Kidney (tissue), 14 donors: ENCODE data around the gene CLEC7A. TPM values are rescaled to one million over a fixed set of nuclear protein-coding genes. Genes with fewer than 3 reads are reported as not detected.

ENCODE experiments used
- DNase-seq, 5 donors: peaks; one replicate each; pipeline ENCODE4 v3.0.0-alpha.2; 2013 to 2020
- FAIRE-seq: peaks from 2 replicates; lab custom pipeline; 2012; peaks lifted over from hg19 to GRCh38; lab: Jason Lieb, UNC
- H3K27ac ChIP-seq, 2 donors: one replicate each; pipeline ENCODE4 v1.7.0; 2013; ENCODE audit warnings: low read depth in 2 of 2, low read length in 2 of 2, inconsistent platforms in 1 of 2
- H3K27me3 ChIP-seq: one replicate; pipeline ENCODE4 v1.7.1; 2013; ENCODE audit warnings: low read length, inconsistent platforms; ENCODE audit not compliant: control insufficient read depth, insufficient read depth
- H3K36me3 ChIP-seq, 3 donors: one replicate each; pipeline versions ENCODE4 v1.7.0 to v1.7.1; 2013; ENCODE audit warnings: low read length in 3 of 3, control low read depth in 1 of 3, inconsistent platforms in 1 of 3; ENCODE audit not compliant: insufficient read depth in 3 of 3, control insufficient read depth in 2 of 3
- H3K4me1 ChIP-seq, 3 donors: one replicate each; pipeline versions ENCODE4 v1.7.0 to v1.7.1; 2013; ENCODE audit warnings: low read length in 3 of 3, inconsistent platforms in 1 of 3, low read depth in 1 of 3; ENCODE audit not compliant: control insufficient read depth in 2 of 3, insufficient read depth in 2 of 3
- H3K4me3 ChIP-seq, 3 donors: one replicate each; pipeline versions ENCODE4 v1.7.0 to v1.8.1; 2013; ENCODE audit warnings: low read length in 3 of 3, control low read depth in 1 of 3, inconsistent platforms in 1 of 3
- H3K9ac ChIP-seq, 3 donors: one replicate each; pipeline versions ENCODE4 v1.7.0 to v1.7.1; 2013; ENCODE audit warnings: low read length in 3 of 3, control low read depth in 1 of 3, inconsistent platforms in 1 of 3
- H3K9me3 ChIP-seq, 3 donors: one replicate each; pipeline versions ENCODE4 v1.7.0 to v1.7.1; 2013; ENCODE audit warnings: low read length in 3 of 3, control low read depth in 1 of 3, inconsistent platforms in 1 of 3; ENCODE audit not compliant: control insufficient read depth in 2 of 3, insufficient read depth in 1 of 3
- CTCF ChIP-seq: IDR thresholded peaks from 3 replicates; pipeline ENCODE4 v1.5.1; 2012; ENCODE audit warnings: mild to moderate bottlenecking, moderate library complexity, borderline replicate concordance; ENCODE audit not compliant: insufficient read depth; ENCODE audit errors: extremely low read depth
- intact Hi-C: fragments of 100-400 bp; cut with DNase I; formaldehyde crosslinking; loops from one replicate; pipeline ENCODE4 v1.11.1; 2022
- polyA plus RNA-seq: library from polyadenylated mRNA; stranded (reverse); fragments of 350-450 nt; fragmentation: Illumina TruSeq; extraction: RNeasy Lipid Tissue Mini Kit (QIAGEN cat#74804); gene quantifications from one replicate; pipeline ENCODE4 v1.2.3, GENCODE V29; 2014; ENCODE audit warnings: low read depth, low replicate concordance; ENCODE audit not compliant: insufficient read depth
- total RNA-seq: library from RNA; stranded (reverse); fragmentation: NEBNext Ultra II Directional; extraction: Animal tissue kit (Norgen Biotek cat#: 25700); gene quantifications from one replicate; pipeline ENCODE4 v1.2.1, GENCODE V29; 2021
- donor health status: control.
- donor health status: control.
- donor health status: control.
- donor health status: control.
- donor health status: control.
- donor health status: DM: yes; HTN: yes; CAD: no.
- donor health status: Normal renal cell carcinoma (clear cell type).

Gene CLEC7A
- total and polyA plus RNA-seq, 2 donors from 2014 or later, result 0.43 to 20.0 TPM

- DNase-seq (no peak), FAIRE-seq (no peak)
- H3K9ac ChIP-seq, result no peak overlapping the region
- H3K27me3 ChIP-seq, result no peaks in the 10 kb centered on the region
- H3K9me3 ChIP-seq, result no peaks in the 10 kb centered on the region
- peaks cover 3 to 6% (median 6%) of the 10 kb centered on the region in 3 donors for H3K4me1 ChIP-seq
- no peak overlapping the region for H3K4me3 ChIP-seq
- peak overlapping the region in 1 of 2 donors; percentile 42 for H3K27ac ChIP-seq
- no peak for TF ChIP-seq CTCF
- no peaks in the 10 kb centered on the region for H3K36me3 ChIP-seq
- intact Hi-C loops, result no loop called here
These were observed 32.5 kb downstream of the CLEC7A start for GRCh38 chr12:10097521-10097920.

GRCh38 chr12:10095971-10096370 lies 34.0 kb downstream of the CLEC7A start:
- Histone ChIP-seq H3K4me3 (peak overlapping the region in 1 of 3 donors; percentile 3), H3K27ac (peak overlapping the region in 1 of 2 donors; percentile 48)
- FAIRE-seq, result no peak

GRCh38 chr12:10094646-10095395 lies 35.2 kb downstream of the CLEC7A start:
- H3K36me3 ChIP-seq, result no peaks in the 10 kb centered on the region
- H3K9ac ChIP-seq, result no peak overlapping the region
- FAIRE-seq (no peak), DNase-seq (no peak)
- peaks cover 0 to 6% (median 0%) of the 10 kb centered on the region in 3 donors for H3K4me1 ChIP-seq
- no peaks in the 10 kb centered on the region for H3K27me3 ChIP-seq
- H3K9me3 ChIP-seq, result no peaks in the 10 kb centered on the region
- peak overlapping the region in 1 of 2 donors; percentile 34 for H3K27ac ChIP-seq
- no peak overlapping the region for H3K4me3 ChIP-seq
- intact Hi-C loops, result no loop called here
- TF ChIP-seq CTCF, result no peak

More at GRCh38 chr12:10095971-10096370, 34.0 kb downstream of the CLEC7A start:
- H3K9me3 ChIP-seq, result no peaks in the 10 kb centered on the region
- H3K27me3 ChIP-seq, result no peaks in the 10 kb centered on the region
- DNase-seq, result no peak
- peaks cover 0 to 6% (median 0%) of the 10 kb centered on the region in 3 donors for H3K4me1 ChIP-seq
- intact Hi-C loops, result no loop called here
- H3K36me3 ChIP-seq, result no peaks in the 10 kb centered on the region
- TF ChIP-seq CTCF, result no peak
- no peak overlapping the region for H3K9ac ChIP-seq
